Aorta (tissue), 5 donors: ENCODE measurements around the gene ZNF677. TPM values are rescaled to one million over a fixed set of nuclear protein-coding genes. Genes with fewer than 3 reads are reported as not detected.
A peak's percentile ranks its signal among the peaks of the same experiment; 100 is the strongest.
"Not testable (repeated sequence)": the region's sequence is repeated elsewhere in the genome, so short reads cannot be mapped to it uniquely, and the experiment has no call there.

Experiments used
- ATAC-seq: fragments of 200-7000 bp; cut with Tn5 transposase; one replicate; pipeline ENCODE4 v1.9.1; 2022; ENCODE audit warnings: moderate library complexity; ENCODE audit not compliant: low FRiP score
- DNase-seq, 2 donors: peaks; one replicate each; pipeline ENCODE4 v3.0.0-alpha.2; 2020
- H3K27ac ChIP-seq, 2 donors: one replicate each; pipeline ENCODE4 v1.5.1; 2013; ENCODE audit warnings: low read length in 2 of 2, mild to moderate bottlenecking in 2 of 2, moderate library complexity in 2 of 2, control low read depth in 1 of 2, inconsistent platforms in 1 of 2, low read depth in 1 of 2
- H3K27me3 ChIP-seq, 2 donors: one replicate each; pipeline ENCODE4 v1.6.1; 2013; ENCODE audit warnings: control low read depth in 1 of 2, low read length in 1 of 2, mild to moderate bottlenecking in 1 of 2, moderate library complexity in 1 of 2; ENCODE audit not compliant: insufficient read depth in 2 of 2, control insufficient read depth in 1 of 2
- H3K36me3 ChIP-seq, 2 donors: one replicate each; pipeline ENCODE4 v1.6.1; 2013; ENCODE audit warnings: control low read depth in 1 of 2, low read length in 1 of 2, mild to moderate bottlenecking in 1 of 2; ENCODE audit not compliant: insufficient read depth in 2 of 2, control insufficient read depth in 1 of 2
- H3K4me1 ChIP-seq, 2 donors: one replicate each; pipeline ENCODE4 v1.6.1; 2013; ENCODE audit warnings: low read length in 2 of 2, control low read depth in 1 of 2, mild to moderate bottlenecking in 1 of 2, moderate library complexity in 1 of 2; ENCODE audit not compliant: insufficient read depth in 2 of 2, control insufficient read depth in 1 of 2
- H3K4me3 ChIP-seq, 2 donors: one replicate each; pipeline ENCODE4 v1.5.1; 2013; ENCODE audit warnings: low read length in 2 of 2, control low read depth in 1 of 2, mild to moderate bottlenecking in 1 of 2
- H3K9me3 ChIP-seq: one replicate; pipeline ENCODE4 v1.6.1; 2013; ENCODE audit warnings: mild to moderate bottlenecking, low read length; ENCODE audit not compliant: control insufficient read depth
- WGBS, 2 donors: extraction: QIAGEN DNeasy Blood & Tissue Kit; methylation state at CpG; one replicate each; pipeline ENCODE4 v1.1.7; 2013; 5-methylcytosine and 5-hydroxymethylcytosine counted together
- intact Hi-C, 2 donors: fragments of 100-400 bp; cut with DNase I; formaldehyde crosslinking; loops; one replicate each; pipeline versions ENCODE4 v1.14.2 to v1.15.0; 2022
- long read RNA-seq, 2 donors: library from polyadenylated mRNA; unstranded; transcript quantifications; one replicate each; pipeline ENCODE4 v2.0.0, GENCODE V29; 2020 to 2021
- polyA plus RNA-seq, 2 donors: library from polyadenylated mRNA; stranded (reverse); fragments of 200-250 nt; gene quantifications; one replicate each; pipeline ENCODE4 v1.2.3, GENCODE V29; 2013
- total RNA-seq, 2 donors: library from RNA; stranded (reverse); fragmentation: NEBNext Ultra II Directional; extraction: Animal tissue kit (Norgen Biotek cat#: 25700); gene quantifications; one replicate each; pipeline ENCODE4 v1.2.1, GENCODE V29; 2021
- donor health status: healthy with polysubstance abuse.
- donor health status: Bipolar disorder and iron deficiency.
- donor health status: DM: no; HTN: no; CAD: no.
- donor health status: DM: no; HTN: no; CAD: no.
- donor health status: DM: yes; HTN: yes; CAD: no.

Gene ZNF677
- 10 to 100 TPM; 18.5 to 23.5 TPM for total RNA-seq
- polyA plus RNA-seq: 1 to 10 TPM; 3.6 to 9.5 TPM
- long read RNA-seq, donor 1, transcript ZNF677-211 (4 exons, 719 nt): major isoform, 6 of 17 reads
- long read RNA-seq, donor 1, partial matches to known transcripts: 3 of 17 reads
- long read RNA-seq, donor 1, other reads (novel, unspliced or antisense): 2 of 17 reads
- long read RNA-seq, donor 2, partial matches to known transcripts: 0 of 1 reads
- long read RNA-seq, donor 2, other reads (novel, unspliced or antisense): 1 of 1 reads

DNA sequence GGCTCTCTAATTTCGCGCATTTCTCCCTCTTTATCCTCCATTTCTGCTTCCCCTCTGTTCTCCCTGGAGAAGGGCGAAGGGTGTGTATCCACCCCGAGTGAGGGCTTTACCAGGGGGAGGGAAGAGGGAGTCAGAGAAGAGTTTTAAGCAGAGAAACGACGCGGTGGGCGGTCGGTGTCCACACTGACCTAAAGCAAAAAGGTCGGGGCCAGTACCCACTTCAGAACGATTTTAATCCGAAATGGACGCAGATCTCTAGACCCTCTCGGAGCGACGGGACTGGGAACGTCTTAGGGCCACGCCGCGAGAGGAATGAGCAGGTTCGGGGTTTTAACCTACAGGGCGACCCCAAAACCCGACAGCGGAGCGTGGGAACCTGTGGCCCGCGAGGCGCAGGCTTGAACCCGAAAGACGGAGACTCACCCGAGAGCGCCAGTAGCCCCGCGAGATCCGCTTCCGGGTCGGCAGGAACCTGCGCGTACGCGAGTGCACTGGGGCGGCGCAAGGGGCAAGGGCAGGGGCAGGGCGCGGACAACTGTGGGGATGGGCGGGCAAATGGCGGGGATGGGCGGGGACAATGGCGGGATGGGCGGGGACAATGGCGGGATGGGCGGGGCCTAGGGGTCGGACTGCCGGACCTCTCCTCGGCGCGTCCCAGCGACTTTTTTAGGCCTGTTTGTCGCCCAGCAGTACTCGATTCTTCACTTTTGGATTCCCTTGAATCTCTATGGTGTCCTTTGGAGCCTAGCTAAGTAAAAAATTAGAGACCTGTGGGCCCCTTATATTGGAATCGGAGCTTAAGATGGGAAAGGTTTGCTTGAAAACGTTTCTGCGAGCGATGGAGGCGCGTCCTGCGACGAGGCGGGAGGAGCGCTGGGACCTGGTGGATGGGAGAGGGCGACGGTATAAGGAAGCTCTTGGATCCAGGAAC, at the start of gene ZNF677:
Gene ZNF677, minus strand, starts transcription at position 463 of the 931 bp plus-strand sequence. CDS start 3,323 bp downstream, outside the sequence.
- peak within 1 kb of the TSS in 1 of 2 donors; percentile 1 for H3K27ac ChIP-seq
- peak; percentile 100 for ATAC-seq
- intact Hi-C loops: loop anchor here in 1 of 2 donors (5.0 to 10.0 kb wide), 2 partner anchors 60 to 78 kb away; partner anchors contain the start of genes ZNF665 and ZNF845
- DNase-seq: peak; percentile 96 to 98
- H3K4me3 ChIP-seq: peak within 1 kb of the TSS; percentile 69 to 92
- WGBS, 2 donors: 1% methylated on average over 72 of the region's 72 CpGs
- no peaks in the 10 kb centered on the region for H3K4me1 ChIP-seq
- H3K36me3 ChIP-seq: peaks cover 8 to 10% of the 10 kb centered on the region in 2 donors
- no peaks in the 10 kb centered on the region for H3K27me3 ChIP-seq
- H3K9me3 ChIP-seq: peaks cover 10% of the 10 kb centered on the region

DNA sequence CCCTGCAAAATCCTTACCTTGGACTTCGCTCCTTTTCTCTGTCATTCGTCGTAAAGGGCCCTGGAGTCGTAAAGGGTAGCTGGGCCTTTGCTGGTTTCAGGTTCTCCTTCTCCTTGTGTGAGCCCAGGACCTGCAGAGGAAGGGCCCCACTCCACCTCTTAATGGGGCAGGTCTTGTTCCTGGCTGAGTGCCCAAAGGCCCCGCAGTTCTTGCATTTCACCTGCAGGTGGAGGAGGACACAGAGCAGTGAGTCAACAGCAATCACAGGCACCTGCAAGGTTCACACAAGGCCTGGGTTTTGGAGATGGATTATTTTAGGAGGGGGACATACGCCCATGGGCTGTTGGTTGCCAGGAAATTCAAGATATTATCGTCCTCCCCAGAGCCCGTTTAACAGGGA, 46.7 kb upstream of the ZNF677 start:
- H3K27me3 ChIP-seq, H3K4me3 ChIP-seq, H3K36me3 ChIP-seq, H3K4me1 ChIP-seq, H3K9me3 ChIP-seq, DNase-seq, ATAC-seq, H3K27ac ChIP-seq, intact Hi-C loops: not testable (repeated sequence)
- WGBS, 2 donors: 40 to 77% methylated on average over 1 to 2 of the region's 8 CpGs

DNA sequence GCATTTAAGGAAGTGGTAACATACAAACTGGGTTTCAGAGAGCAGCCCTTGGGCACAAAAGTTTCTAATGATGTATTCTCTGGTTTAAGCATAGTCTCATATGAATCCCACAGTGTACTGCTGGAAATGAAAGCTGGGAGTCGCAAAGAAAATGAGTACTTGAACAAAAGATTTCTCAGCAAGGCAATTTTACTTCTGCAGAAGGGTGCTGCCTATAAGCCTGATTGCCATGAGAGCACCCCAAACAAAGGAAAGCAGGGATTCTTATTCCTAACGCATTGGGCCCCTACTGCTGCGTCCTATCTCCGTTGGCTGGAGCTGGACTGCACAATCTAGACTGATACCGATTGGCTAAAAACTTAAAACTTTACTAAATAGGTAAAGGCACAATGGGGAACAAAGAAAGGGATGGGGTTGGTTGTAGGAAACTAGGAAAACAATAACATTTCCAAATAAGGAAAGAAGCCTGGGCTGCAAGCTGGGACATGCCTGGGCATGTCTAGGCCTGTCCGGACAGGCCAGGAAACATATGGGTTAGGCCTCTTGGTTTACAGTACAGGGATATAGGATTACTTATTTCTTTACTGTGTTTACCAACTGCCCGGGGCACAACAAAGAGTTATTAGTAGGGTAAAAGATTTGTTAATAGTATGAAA, 40.2 kb upstream of the ZNF677 start:
- no peaks in the 10 kb centered on the region for H3K36me3 ChIP-seq
- 79 to 86% methylated on average over 7 of the region's 7 CpGs for WGBS, 2 donors
- no peak overlapping the region for H3K27ac ChIP-seq
- no peak for DNase-seq
- H3K9me3 ChIP-seq: peaks cover 10% of the 10 kb centered on the region
- H3K4me3 ChIP-seq: no peak overlapping the region
- no peaks in the 10 kb centered on the region for H3K4me1 ChIP-seq
- no peak for ATAC-seq
- H3K27me3 ChIP-seq: no peaks in the 10 kb centered on the region
- intact Hi-C loops: no loop called here

DNA sequence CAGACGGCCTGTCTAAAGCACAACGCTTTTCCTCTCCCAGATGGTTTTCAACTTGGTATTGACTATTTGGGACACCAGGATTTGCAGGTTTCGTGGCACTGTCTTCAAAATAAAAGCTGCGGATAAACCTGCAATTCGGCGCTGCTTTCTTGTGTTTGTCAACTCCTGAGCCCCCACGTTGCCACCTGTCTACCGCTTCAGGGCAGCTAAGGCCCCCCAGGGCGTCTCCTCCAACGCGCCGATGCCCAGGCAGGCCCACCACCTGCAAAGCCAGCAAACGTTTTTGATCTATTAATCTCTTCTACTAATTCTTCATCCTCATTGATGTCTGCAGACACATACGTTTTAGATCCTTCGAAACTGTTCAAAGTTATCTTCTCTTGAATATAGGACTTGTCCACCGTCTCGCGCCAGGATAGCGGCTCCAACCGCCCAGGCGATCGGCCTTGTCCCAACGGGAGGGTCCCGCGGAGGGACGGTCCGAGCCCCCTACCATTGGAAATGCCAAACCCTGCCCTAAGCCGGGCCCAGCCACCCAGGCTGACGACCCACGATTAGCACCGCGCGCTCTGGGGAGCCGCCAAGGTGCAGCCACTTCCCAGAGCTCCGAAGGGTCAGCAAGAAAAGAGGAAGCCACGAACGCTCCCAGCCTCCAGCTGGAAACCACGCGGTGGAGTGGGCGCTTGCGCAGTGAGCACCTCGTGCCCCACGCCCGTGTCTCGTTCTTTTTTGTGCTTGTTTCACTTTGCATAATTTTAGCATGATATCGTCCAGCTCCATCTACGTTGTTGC, 36.3 kb upstream of the ZNF677 start:
- no peak overlapping the region for H3K27ac ChIP-seq
- no peaks in the 10 kb centered on the region for H3K4me1 ChIP-seq
- intact Hi-C loops: no loop called here
- H3K4me3 ChIP-seq: no peak overlapping the region
- no peak for ATAC-seq
- H3K9me3 ChIP-seq: peaks cover 10% of the 10 kb centered on the region
- 89 to 90% methylated on average over 47 of the region's 47 CpGs for WGBS, 2 donors
- no peaks in the 10 kb centered on the region for H3K36me3 ChIP-seq
- DNase-seq: no peak
- no peaks in the 10 kb centered on the region for H3K27me3 ChIP-seq

DNA sequence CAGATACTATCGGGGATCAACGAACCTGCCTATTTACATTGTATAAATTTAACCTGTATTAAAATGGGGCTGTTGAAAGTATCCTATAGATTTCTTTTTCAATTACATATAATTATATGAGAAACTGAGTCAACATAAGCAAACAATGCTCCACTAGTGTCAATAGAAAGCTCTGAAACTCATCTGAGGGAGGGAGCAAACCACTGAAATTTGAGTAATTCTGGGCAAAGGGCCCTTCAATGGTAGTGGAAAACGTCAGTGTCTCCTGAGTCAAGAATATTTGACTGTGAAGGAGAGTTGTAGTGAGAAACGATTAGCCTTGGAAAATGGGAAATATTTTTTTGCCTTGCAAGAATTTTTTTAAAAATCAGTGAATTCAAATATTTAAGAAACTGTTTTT, 30.4 kb upstream of the ZNF677 start:
- intact Hi-C loops: no loop called here
- 65 to 70% methylated on average over 4 of the region's 4 CpGs for WGBS, 2 donors
- Histone ChIP-seq H3K4me1 (no peaks in the 10 kb centered on the region), H3K4me3 (no peak overlapping the region), H3K27me3 (no peaks in the 10 kb centered on the region), H3K9me3 (peaks cover 3% of the 10 kb centered on the region), H3K36me3 (no peaks in the 10 kb centered on the region), H3K27ac (no peak overlapping the region)
- DNase-seq: no peak
- no peak for ATAC-seq

DNA sequence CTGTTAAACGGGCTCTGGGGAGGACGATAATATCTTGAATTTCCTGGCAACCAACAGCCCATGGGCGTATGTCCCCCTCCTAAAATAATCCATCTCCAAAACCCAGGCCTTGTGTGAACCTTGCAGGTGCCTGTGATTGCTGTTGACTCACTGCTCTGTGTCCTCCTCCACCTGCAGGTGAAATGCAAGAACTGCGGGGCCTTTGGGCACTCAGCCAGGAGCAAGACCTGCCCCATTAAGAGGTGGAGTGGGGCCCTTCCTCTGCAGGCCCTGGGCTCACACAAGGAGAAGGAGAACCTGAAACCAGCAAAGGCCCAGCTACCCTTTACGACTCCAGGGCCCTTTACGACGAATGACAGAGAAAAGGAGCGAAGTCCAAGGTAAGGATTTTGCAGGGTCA, 27.3 kb upstream of the ZNF677 start:
- H3K27me3 ChIP-seq, H3K36me3 ChIP-seq, ATAC-seq, intact Hi-C loops, DNase-seq, H3K27ac ChIP-seq, H3K9me3 ChIP-seq, H3K4me3 ChIP-seq, H3K4me1 ChIP-seq: not testable (repeated sequence)
- 14 to 58% methylated on average over 1 to 2 of the region's 8 CpGs for WGBS, 2 donors

DNA sequence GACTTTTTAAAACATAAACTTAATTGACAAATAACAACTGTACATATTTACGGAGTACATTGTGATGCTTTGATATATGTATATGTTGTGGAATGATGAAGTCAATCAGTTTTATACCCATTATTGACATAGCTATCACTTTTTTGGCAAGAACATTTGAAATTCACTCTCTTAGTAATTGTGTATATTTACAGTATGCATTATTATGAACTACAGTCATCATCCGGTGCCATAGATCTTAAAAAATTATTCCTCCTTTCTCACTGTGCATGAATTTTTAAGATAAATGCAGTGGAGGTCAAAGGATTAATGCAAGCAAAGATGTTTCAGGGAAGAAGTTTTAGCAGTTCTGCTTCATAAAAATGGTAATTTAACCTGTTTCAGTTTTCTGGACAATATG, 20.8 kb upstream of the ZNF677 start:
- Histone ChIP-seq H3K4me3 (no peak overlapping the region), H3K9me3 (peaks cover 3% of the 10 kb centered on the region), H3K27me3 (peaks cover 0 to 2% of the 10 kb centered on the region in 2 donors), H3K36me3 (no peaks in the 10 kb centered on the region), H3K4me1 (no peaks in the 10 kb centered on the region), H3K27ac (no peak overlapping the region)
- intact Hi-C loops: no loop called here
- DNase-seq: no peak
- no peak for ATAC-seq
- 89 to 91% methylated on average over 2 of the region's 2 CpGs for WGBS, 2 donors

DNA sequence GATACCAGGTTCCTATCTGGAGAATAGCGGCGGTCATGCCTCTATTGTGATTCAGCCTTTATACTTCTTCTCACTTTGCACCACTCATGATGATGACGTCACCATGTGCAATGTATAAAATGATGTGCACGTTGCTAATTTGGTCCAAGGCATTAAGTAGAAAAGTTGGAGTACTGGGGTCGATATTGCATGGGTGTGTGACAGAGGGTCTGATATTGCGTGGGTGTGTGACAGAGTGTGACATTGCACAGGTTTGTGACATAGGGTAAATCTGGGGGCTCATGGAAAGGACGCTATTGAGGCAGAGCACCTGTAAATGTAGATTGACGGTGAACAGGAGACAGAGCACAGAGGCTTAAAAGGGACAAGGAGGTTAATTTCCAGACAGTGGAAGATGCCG, 17.4 kb upstream of the ZNF677 start:
- no peak for ATAC-seq
- DNase-seq: no peak
- intact Hi-C loops: no loop called here
- Histone ChIP-seq H3K36me3 (no peaks in the 10 kb centered on the region), H3K4me3 (no peak overlapping the region), H3K27me3 (peaks cover 0 to 2% of the 10 kb centered on the region in 2 donors), H3K9me3 (peaks cover 3% of the 10 kb centered on the region), H3K4me1 (no peaks in the 10 kb centered on the region), H3K27ac (no peak overlapping the region)
- 79 to 81% methylated on average over 9 of the region's 9 CpGs for WGBS, 2 donors
